Endodermal cell (in vitro differentiated cells): ENCODE results near the gene STXBP1. TPM values are rescaled to one million over a fixed set of nuclear protein-coding genes. Genes with fewer than 3 reads are reported as not detected.

Experiments
- DNase-seq: peaks from one replicate; pipeline ENCODE4 v3.0.0-alpha.2; 2017
- H3K27ac ChIP-seq: 2 replicates; pipeline ENCODE4 v1.5.1; 2013; ENCODE audit warnings: mild to moderate bottlenecking, low read depth, low read length, moderate library complexity
- H3K27me3 ChIP-seq: 2 replicates; pipeline ENCODE4 v1.6.1; 2013; ENCODE audit warnings: mild to moderate bottlenecking, low read length, moderate library complexity; ENCODE audit not compliant: insufficient read depth, control insufficient read depth, poor library complexity, severe bottlenecking
- H3K36me3 ChIP-seq: 2 replicates; pipeline ENCODE4 v1.7.0; 2013; ENCODE audit warnings: mild to moderate bottlenecking, low read length, moderate library complexity; ENCODE audit not compliant: control insufficient read depth, insufficient read depth
- H3K4me1 ChIP-seq: one replicate; pipeline ENCODE4 v1.7.0; 2013; ENCODE audit warnings: low read length; ENCODE audit not compliant: control insufficient read depth, insufficient read depth
- H3K4me3 ChIP-seq: 2 replicates; pipeline ENCODE4 v1.5.1; 2013; ENCODE audit warnings: mild to moderate bottlenecking, low read length, moderate library complexity
- H3K9ac ChIP-seq: 2 replicates; pipeline ENCODE4 v1.6.1; 2013; ENCODE audit warnings: mild to moderate bottlenecking, low read length, moderate library complexity; ENCODE audit not compliant: poor library complexity, severe bottlenecking; ENCODE audit errors: extremely low read depth
- H3K9me3 ChIP-seq: 2 replicates; pipeline ENCODE4 v1.6.1; 2013; ENCODE audit warnings: mild to moderate bottlenecking, low read length, moderate library complexity; ENCODE audit not compliant: control insufficient read depth
- H3K27ac Mint-ChIP-seq: 2 replicates; pipeline ENCODE4 v1.8.0; 2020; ENCODE audit warnings: mixed read lengths
- H3K27me3 Mint-ChIP-seq: 2 replicates; pipeline ENCODE4 v1.8.0; 2021; ENCODE audit warnings: mild to moderate bottlenecking, mixed read lengths; ENCODE audit not compliant: insufficient read depth
- H3K36me3 Mint-ChIP-seq: 2 replicates; pipeline ENCODE4 v1.8.0; 2020; ENCODE audit warnings: low read depth, mixed read lengths
- H3K4me1 Mint-ChIP-seq: 2 replicates; pipeline ENCODE4 v1.8.0; 2020; ENCODE audit warnings: mixed read lengths
- H3K4me3 Mint-ChIP-seq: 2 replicates; pipeline ENCODE4 v1.8.0; 2020; ENCODE audit warnings: mild to moderate bottlenecking, moderate library complexity, mixed read lengths
- H3K9me3 Mint-ChIP-seq: 2 replicates; pipeline ENCODE4 v1.8.0; 2020; ENCODE audit warnings: mild to moderate bottlenecking, mixed read lengths
- CTCF ChIP-seq: fragments of 200-600 bp; sonication (generic); conservative IDR thresholded peaks from 2 replicates; pipeline ENCODE4 v1.5.0; 2021; ENCODE audit warnings: antibody characterized with exemption, mild to moderate bottlenecking
- WGBS, 2 experiments: methylation state at CpG; one replicate each; pipeline versions ENCODE4 v1.1.5 to v1.1.7; 2013; ENCODE audit warnings: missing lambda C conversion rate in 2 of 2, mixed read lengths in 1 of 2; ENCODE audit not compliant: insufficient coverage in 1 of 2, insufficient read length in 1 of 2; 5-methylcytosine and 5-hydroxymethylcytosine counted together
- total RNA-seq, 2 donors: library from RNA; stranded (reverse); fragmentation: NEBNext Ultra II Directional in 1 of 2; extraction: Animal tissue kit (Norgen Biotek cat#: 25700) in 1 of 2; gene quantifications; 2 replicates in 1 of 2; 3 replicates in 1 of 2; pipeline ENCODE4 v1.2.1, GENCODE V29; 2021

STXBP1 gene
- total RNA-seq, 2 donors from 2014 or later = 27.8 to 46.8 TPM

DNA sequence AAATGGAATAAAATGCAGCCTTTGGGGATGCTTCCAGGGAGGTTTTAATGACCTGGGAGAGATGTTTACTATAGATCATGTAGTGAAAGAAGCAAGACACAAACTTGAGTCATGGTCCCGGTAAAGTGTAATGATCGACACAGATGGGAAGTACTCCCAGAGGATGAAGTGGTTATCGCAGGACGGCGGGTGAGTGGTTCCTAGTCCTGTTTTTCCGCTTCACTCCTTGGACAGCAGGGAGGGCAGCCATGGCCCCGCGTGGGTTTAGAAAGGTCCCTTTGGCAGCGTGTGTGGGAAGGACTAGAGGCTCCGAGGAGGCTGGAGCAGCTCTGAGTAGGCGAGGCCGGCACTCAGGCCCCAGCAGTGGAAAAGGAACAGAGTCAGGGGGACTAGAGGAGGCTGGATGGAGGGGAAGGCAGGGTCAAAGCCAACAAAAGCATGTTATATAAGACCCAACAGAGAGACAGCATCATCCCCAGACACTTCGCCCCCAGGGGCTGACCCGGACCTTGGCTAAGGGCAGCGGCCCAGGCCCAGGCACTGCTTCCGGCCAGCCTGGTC, 49.2 kb upstream of the STXBP1 start:
- Mint-ChIP-seq H3K27ac (peak overlapping the region; percentile 39), H3K36me3 (peaks cover 15% of the 10 kb centered on the region), H3K4me1 (peaks cover 15% of the 10 kb centered on the region), H3K9me3 (no peaks in the 10 kb centered on the region), H3K4me3 (no peak overlapping the region), H3K27me3 (no peaks in the 10 kb centered on the region)
- no peaks in the 10 kb centered on the region for H3K9me3 ChIP-seq
- H3K36me3 ChIP-seq = no peaks in the 10 kb centered on the region
- H3K4me3 ChIP-seq = no peak overlapping the region
- peaks cover 15% of the 10 kb centered on the region for H3K4me1 ChIP-seq
- 89 to 97% methylated on average over 7 to 16 of the region's 16 CpGs for WGBS, 2 experiments
- no peak for TF ChIP-seq CTCF
- no peak overlapping the region for H3K9ac ChIP-seq
- no peak for DNase-seq
- H3K27ac ChIP-seq = no peak overlapping the region
- no peaks in the 10 kb centered on the region for H3K27me3 ChIP-seq

- H3K4me1 Mint-ChIP-seq = peaks cover 15% of the 10 kb centered on the region
- H3K9me3 ChIP-seq = no peaks in the 10 kb centered on the region
- WGBS, 2 experiments = 95 to 97% methylated on average over 10 to 13 of the region's 13 CpGs
- no peak overlapping the region for H3K27ac Mint-ChIP-seq
- peaks cover 13% of the 10 kb centered on the region for H3K4me1 ChIP-seq
- no peak overlapping the region for H3K9ac ChIP-seq
- H3K36me3 Mint-ChIP-seq = peaks cover 15% of the 10 kb centered on the region
- no peaks in the 10 kb centered on the region for H3K27me3 ChIP-seq
- no peak for DNase-seq
- H3K4me3 Mint-ChIP-seq = no peak overlapping the region
- H3K9me3 Mint-ChIP-seq = no peaks in the 10 kb centered on the region
- H3K36me3 ChIP-seq = no peaks in the 10 kb centered on the region
- H3K27me3 Mint-ChIP-seq = no peaks in the 10 kb centered on the region
- H3K4me3 ChIP-seq = no peak overlapping the region
- no peak for TF ChIP-seq CTCF
- no peak overlapping the region for H3K27ac ChIP-seq
Observed at GRCh38 chr9:127563579-127563978, 48.5 kb upstream of the STXBP1 start.

DNA sequence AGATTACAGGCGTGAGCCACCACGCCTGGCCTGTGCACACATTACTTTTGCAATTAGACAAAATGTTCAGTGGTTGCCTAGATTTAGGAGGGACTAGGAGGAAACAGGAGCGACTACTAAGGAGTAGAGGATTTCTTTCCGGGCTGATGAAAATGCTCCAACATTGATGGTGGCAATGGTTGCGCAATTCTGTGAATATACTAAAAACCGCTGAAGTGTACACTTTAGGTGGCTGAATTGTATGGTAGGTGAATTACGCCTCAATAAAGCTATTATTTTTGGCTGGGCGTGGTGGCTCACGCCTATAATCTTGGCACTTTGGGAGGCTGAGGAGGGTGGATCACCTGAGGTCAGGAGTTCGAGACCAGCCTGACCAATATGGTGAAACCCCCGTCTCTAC, 46.8 kb upstream of the STXBP1 start:
- no peak for TF ChIP-seq CTCF
- Mint-ChIP-seq H3K4me3 (no peak overlapping the region), H3K4me1 (peaks cover 22% of the 10 kb centered on the region), H3K27ac (no peak overlapping the region), H3K27me3 (peaks cover 3% of the 10 kb centered on the region), H3K9me3 (no peaks in the 10 kb centered on the region), H3K36me3 (peaks cover 15% of the 10 kb centered on the region)
- H3K9ac ChIP-seq = no peak overlapping the region
- peaks cover 6% of the 10 kb centered on the region for H3K27me3 ChIP-seq
- H3K27ac ChIP-seq = no peak overlapping the region
- no peak for DNase-seq
- 95 to 97% methylated on average over 7 to 11 of the region's 11 CpGs for WGBS, 2 experiments
- H3K4me1 ChIP-seq = peaks cover 13% of the 10 kb centered on the region
- no peak overlapping the region for H3K4me3 ChIP-seq
- no peaks in the 10 kb centered on the region for H3K9me3 ChIP-seq
- no peaks in the 10 kb centered on the region for H3K36me3 ChIP-seq
